ENCODE results near the gene PLEKHG2.

DNA sequence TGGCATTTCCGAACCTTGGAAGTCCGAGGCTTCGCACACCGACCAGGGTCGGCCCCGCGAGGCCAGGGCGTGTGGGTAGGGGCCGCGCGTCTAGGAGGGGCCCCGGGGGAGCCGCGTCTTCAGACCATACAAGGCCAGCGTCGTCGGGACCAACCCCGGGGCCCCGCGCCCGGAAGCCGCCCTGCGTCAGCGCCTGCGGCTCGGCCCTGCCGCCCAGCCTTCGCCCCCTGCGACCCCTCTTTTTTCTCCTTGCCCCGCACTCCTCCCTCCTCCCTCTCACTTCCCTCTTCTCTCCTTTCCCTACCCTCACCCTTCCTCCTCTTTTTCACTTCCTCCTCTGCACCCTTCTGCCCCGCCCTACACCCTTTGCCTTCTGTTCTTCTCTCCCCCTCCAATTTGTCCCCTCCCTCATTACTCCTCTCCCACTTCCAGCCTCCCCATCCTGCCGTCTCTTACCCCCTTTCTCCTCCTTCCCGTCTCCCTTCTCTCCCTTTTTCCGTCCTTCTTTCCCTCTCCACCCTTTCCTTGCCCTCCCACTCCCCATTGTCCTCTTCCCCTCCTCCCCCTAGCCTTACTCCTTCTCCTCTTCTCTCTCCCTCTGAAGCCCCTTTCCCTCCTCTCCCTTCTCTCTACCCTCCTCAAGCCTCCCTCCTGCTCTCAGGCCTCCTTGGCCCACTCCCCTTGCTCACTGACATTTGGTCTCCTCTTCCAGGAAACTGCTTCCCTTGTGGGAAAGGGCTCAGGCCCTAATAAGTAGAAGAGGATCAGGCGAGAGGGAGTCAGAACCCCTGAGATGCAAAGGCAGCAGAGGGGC lies 2.2 kb upstream of the PLEKHG2 start:
- TF ChIP-seq, protein P1, sequence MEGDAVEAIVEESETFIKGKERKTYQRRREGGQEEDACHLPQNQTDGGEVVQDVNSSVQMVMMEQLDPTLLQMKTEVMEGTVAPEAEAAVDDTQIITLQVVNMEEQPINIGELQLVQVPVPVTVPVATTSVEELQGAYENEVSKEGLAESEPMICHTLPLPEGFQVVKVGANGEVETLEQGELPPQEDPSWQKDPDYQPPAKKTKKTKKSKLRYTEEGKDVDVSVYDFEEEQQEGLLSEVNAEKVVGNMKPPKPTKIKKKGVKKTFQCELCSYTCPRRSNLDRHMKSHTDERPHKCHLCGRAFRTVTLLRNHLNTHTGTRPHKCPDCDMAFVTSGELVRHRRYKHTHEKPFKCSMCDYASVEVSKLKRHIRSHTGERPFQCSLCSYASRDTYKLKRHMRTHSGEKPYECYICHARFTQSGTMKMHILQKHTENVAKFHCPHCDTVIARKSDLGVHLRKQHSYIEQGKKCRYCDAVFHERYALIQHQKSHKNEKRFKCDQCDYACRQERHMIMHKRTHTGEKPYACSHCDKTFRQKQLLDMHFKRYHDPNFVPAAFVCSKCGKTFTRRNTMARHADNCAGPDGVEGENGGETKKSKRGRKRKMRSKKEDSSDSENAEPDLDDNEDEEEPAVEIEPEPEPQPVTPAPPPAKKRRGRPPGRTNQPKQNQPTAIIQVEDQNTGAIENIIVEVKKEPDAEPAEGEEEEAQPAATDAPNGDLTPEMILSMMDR (IDR thresholded peaks at IDR 0.05), result no peak
- peak in 1 of 2 donors; percentile 52 for TF ChIP-seq POLR2A (IDR thresholded peaks at IDR 0.05)
